ENCODE results near the gene RYR3.

GRCh38 chr15:33638453-33638852, 327.7 kb downstream of the RYR3 start:
- no peak for TF ChIP-seq ZFP3 (CRISPR knock-in tag; IDR thresholded peaks at IDR 0.05)
- TF ChIP-seq ZNF8 (CRISPR knock-in tag; IDR thresholded peaks at IDR 0.05): no peak
- TF ChIP-seq ZFP30 (CRISPR knock-in tag; IDR thresholded peaks at IDR 0.05): no peak
- TF ChIP-seq ARNTL (CRISPR knock-in tag; IDR thresholded peaks at IDR 0.05; ENCODE audit: borderline replicate concordance, low read depth): no peak
- no peak for TF ChIP-seq RARB (CRISPR knock-in tag; IDR thresholded peaks at IDR 0.05)
- no peak for TF ChIP-seq TCF4 (CRISPR knock-in tag; IDR thresholded peaks at IDR 0.05; ENCODE audit: borderline replicate concordance)
- no peak for TF ChIP-seq PPARA (CRISPR knock-in tag; IDR thresholded peaks at IDR 0.05; ENCODE audit: borderline replicate concordance)
- no peak for TF ChIP-seq PATZ1 (CRISPR knock-in tag; IDR thresholded peaks at IDR 0.05; ENCODE audit: borderline replicate concordance)
- TF ChIP-seq ESRRG (CRISPR knock-in tag; IDR thresholded peaks at IDR 0.05): no peak
